Kidney (tissue), 14 donors: ENCODE measurements around the gene TCF12. TPM values are rescaled to one million over a fixed set of nuclear protein-coding genes. Genes with fewer than 3 reads are reported as not detected.
A peak's percentile ranks its signal among the peaks of the same experiment; 100 is the strongest.
"Not testable (repeated sequence)": the region's sequence is repeated elsewhere in the genome, so short reads cannot be mapped to it uniquely, and the experiment has no call there.

Experiments
- DNase-seq, 5 donors: peaks; one replicate each; pipeline ENCODE4 v3.0.0-alpha.2; 2013 to 2020
- FAIRE-seq: peaks from 2 replicates; lab custom pipeline; 2012; peaks lifted over from hg19 to GRCh38; lab: Jason Lieb, UNC
- H3K27ac ChIP-seq, 2 donors: one replicate each; pipeline ENCODE4 v1.7.0; 2013; ENCODE audit warnings: low read depth in 2 of 2, low read length in 2 of 2, inconsistent platforms in 1 of 2
- H3K27me3 ChIP-seq: one replicate; pipeline ENCODE4 v1.7.1; 2013; ENCODE audit warnings: low read length, inconsistent platforms; ENCODE audit not compliant: control insufficient read depth, insufficient read depth
- H3K36me3 ChIP-seq, 3 donors: one replicate each; pipeline versions ENCODE4 v1.7.0 to v1.7.1; 2013; ENCODE audit warnings: low read length in 3 of 3, control low read depth in 1 of 3, inconsistent platforms in 1 of 3; ENCODE audit not compliant: insufficient read depth in 3 of 3, control insufficient read depth in 2 of 3
- H3K4me1 ChIP-seq, 3 donors: one replicate each; pipeline versions ENCODE4 v1.7.0 to v1.7.1; 2013; ENCODE audit warnings: low read length in 3 of 3, inconsistent platforms in 1 of 3, low read depth in 1 of 3; ENCODE audit not compliant: control insufficient read depth in 2 of 3, insufficient read depth in 2 of 3
- H3K4me3 ChIP-seq, 3 donors: one replicate each; pipeline versions ENCODE4 v1.7.0 to v1.8.1; 2013; ENCODE audit warnings: low read length in 3 of 3, control low read depth in 1 of 3, inconsistent platforms in 1 of 3
- H3K9ac ChIP-seq, 3 donors: one replicate each; pipeline versions ENCODE4 v1.7.0 to v1.7.1; 2013; ENCODE audit warnings: low read length in 3 of 3, control low read depth in 1 of 3, inconsistent platforms in 1 of 3
- H3K9me3 ChIP-seq, 3 donors: one replicate each; pipeline versions ENCODE4 v1.7.0 to v1.7.1; 2013; ENCODE audit warnings: low read length in 3 of 3, control low read depth in 1 of 3, inconsistent platforms in 1 of 3; ENCODE audit not compliant: control insufficient read depth in 2 of 3, insufficient read depth in 1 of 3
- CTCF ChIP-seq: IDR thresholded peaks from 3 replicates; pipeline ENCODE4 v1.5.1; 2012; ENCODE audit warnings: mild to moderate bottlenecking, moderate library complexity, borderline replicate concordance; ENCODE audit not compliant: insufficient read depth; ENCODE audit errors: extremely low read depth
- intact Hi-C: fragments of 100-400 bp; cut with DNase I; formaldehyde crosslinking; loops from one replicate; pipeline ENCODE4 v1.11.1; 2022
- polyA plus RNA-seq: library from polyadenylated mRNA; stranded (reverse); fragments of 350-450 nt; fragmentation: Illumina TruSeq; extraction: RNeasy Lipid Tissue Mini Kit (QIAGEN cat#74804); gene quantifications from one replicate; pipeline ENCODE4 v1.2.3, GENCODE V29; 2014; ENCODE audit warnings: low read depth, low replicate concordance; ENCODE audit not compliant: insufficient read depth
- total RNA-seq: library from RNA; stranded (reverse); fragmentation: NEBNext Ultra II Directional; extraction: Animal tissue kit (Norgen Biotek cat#: 25700); gene quantifications from one replicate; pipeline ENCODE4 v1.2.1, GENCODE V29; 2021
- donor health status: control.
- donor health status: control.
- donor health status: control.
- donor health status: control.
- donor health status: control.
- donor health status: DM: yes; HTN: yes; CAD: no.
- donor health status: Normal renal cell carcinoma (clear cell type).

Gene TCF12
- total and polyA plus RNA-seq, 2 donors from 2014 or later: 16.3 to 116 TPM

GRCh38 chr15:56950979-56951378, 32.5 kb downstream of the TCF12 start:
- Histone ChIP-seq H3K4me1 (peaks cover 0 to 3% (median 3%) of the 10 kb centered on the region in 3 donors), H3K36me3 (no peaks in the 10 kb centered on the region), H3K9ac (no peak overlapping the region), H3K9me3 (peaks cover 0 to under 1% (median 0%) of the 10 kb centered on the region in 3 donors), H3K27me3 (no peaks in the 10 kb centered on the region), H3K27ac (no peak overlapping the region), H3K4me3 (no peak overlapping the region)
- no peak for TF ChIP-seq CTCF
- DNase-seq (no peak), FAIRE-seq (no peak)
- intact Hi-C loops: no loop called here

GRCh38 chr15:56953790-56954189, 35.3 kb downstream of the TCF12 start:
- H3K27me3 ChIP-seq: no peaks in the 10 kb centered on the region
- DNase-seq (no peak), FAIRE-seq (no peak)
- H3K4me3 ChIP-seq: no peak overlapping the region
- no peaks in the 10 kb centered on the region for H3K36me3 ChIP-seq
- no peak overlapping the region for H3K27ac ChIP-seq
- peaks cover 0 to 6% (median 0%) of the 10 kb centered on the region in 3 donors for H3K4me1 ChIP-seq
- H3K9ac ChIP-seq: no peak overlapping the region
- TF ChIP-seq CTCF: no peak
- peaks cover 0 to 3% (median 0%) of the 10 kb centered on the region in 3 donors for H3K9me3 ChIP-seq
- intact Hi-C loops: no loop called here

- H3K4me1 ChIP-seq, H3K27ac ChIP-seq, FAIRE-seq, H3K9ac ChIP-seq, DNase-seq, H3K4me3 ChIP-seq, H3K36me3 ChIP-seq, H3K9me3 ChIP-seq, intact Hi-C loops, H3K27me3 ChIP-seq: not testable (repeated sequence)
Measured at GRCh38 chr15:56955011-56955410, 36.6 kb downstream of the TCF12 start.

- no peaks in the 10 kb centered on the region for H3K36me3 ChIP-seq
- no peak overlapping the region for H3K4me3 ChIP-seq
- H3K9ac ChIP-seq: no peak overlapping the region
- H3K27ac ChIP-seq: no peak overlapping the region
- H3K27me3 ChIP-seq: no peaks in the 10 kb centered on the region
- H3K9me3 ChIP-seq: peaks cover 0 to 3% (median 0%) of the 10 kb centered on the region in 3 donors
- no peak for TF ChIP-seq CTCF
- peaks cover 0 to 4% (median 0%) of the 10 kb centered on the region in 3 donors for H3K4me1 ChIP-seq
- intact Hi-C loops: no loop called here
- FAIRE-seq (peak; percentile 33), DNase-seq (no peak)
Measured at GRCh38 chr15:56956538-56956937, 38.1 kb downstream of the TCF12 start.
